ENCODE measurements around the gene CRYL1.

The CRYL1 gene

GRCh38 chr13:20395061-20395916, 130.4 kb downstream of the CRYL1 start:
- no peak for TF ChIP-seq TAF1 (IDR thresholded peaks at IDR 0.05; ENCODE audit: low read depth)
- no peak for TF ChIP-seq RAD21 (IDR thresholded peaks at IDR 0.05; ENCODE audit: low read depth)

GRCh38 chr13:20394506-20394905, 131.2 kb downstream of the CRYL1 start:
- TF ChIP-seq REST (IDR thresholded peaks at IDR 0.05; ENCODE audit: low read depth) (no peak), TCF12 (IDR thresholded peaks at IDR 0.05; ENCODE audit: low read depth) (no peak), NFIC (IDR thresholded peaks at IDR 0.05) (no peak), MAX (IDR thresholded peaks at IDR 0.05) (no peak), CEBPB (IDR thresholded peaks at IDR 0.05) (no peak), TAF1 (IDR thresholded peaks at IDR 0.05; ENCODE audit: low read depth) (no peak), USF1 (IDR thresholded peaks at IDR 0.05) (no peak), ZBTB7A (IDR thresholded peaks at IDR 0.05; ENCODE audit: low read depth) (no peak), CREB1 (IDR thresholded peaks at IDR 0.05; ENCODE audit: low read depth) (no peak), RAD21 (IDR thresholded peaks at IDR 0.05; ENCODE audit: low read depth) (no peak), EGR1 (IDR thresholded peaks at IDR 0.05) (no peak), YY1 (IDR thresholded peaks at IDR 0.05; ENCODE audit: low read depth) (no peak), TEAD4 (IDR thresholded peaks at IDR 0.05) (no peak), EP300 (IDR thresholded peaks at IDR 0.05; ENCODE audit: borderline replicate concordance) (no peak), FOXM1 (IDR thresholded peaks at IDR 0.05; ENCODE audit: borderline replicate concordance, low read depth) (no peak)

GRCh38 chr13:20394169-20394501, 131.5 kb downstream of the CRYL1 start:
- no peak for TF ChIP-seq NFIC (IDR thresholded peaks at IDR 0.05)
- TF ChIP-seq EP300 (IDR thresholded peaks at IDR 0.05; ENCODE audit: borderline replicate concordance) = no peak
- TF ChIP-seq TAF1 (IDR thresholded peaks at IDR 0.05; ENCODE audit: low read depth) = no peak
- no peak for TF ChIP-seq FOXM1 (IDR thresholded peaks at IDR 0.05; ENCODE audit: borderline replicate concordance, low read depth)
- no peak for TF ChIP-seq CEBPB (IDR thresholded peaks at IDR 0.05)
- no peak for TF ChIP-seq ZBTB7A (IDR thresholded peaks at IDR 0.05; ENCODE audit: low read depth)
- no peak for TF ChIP-seq YY1 (IDR thresholded peaks at IDR 0.05; ENCODE audit: low read depth)
- no peak for TF ChIP-seq TCF12 (IDR thresholded peaks at IDR 0.05; ENCODE audit: low read depth)
- no peak for TF ChIP-seq RAD21 (IDR thresholded peaks at IDR 0.05; ENCODE audit: low read depth)
- no peak for TF ChIP-seq MAX (IDR thresholded peaks at IDR 0.05)
- no peak for TF ChIP-seq REST (IDR thresholded peaks at IDR 0.05; ENCODE audit: low read depth)
- no peak for TF ChIP-seq TEAD4 (IDR thresholded peaks at IDR 0.05)
- no peak for TF ChIP-seq USF1 (IDR thresholded peaks at IDR 0.05)
- TF ChIP-seq EGR1 (IDR thresholded peaks at IDR 0.05) = no peak
- no peak for TF ChIP-seq CREB1 (IDR thresholded peaks at IDR 0.05; ENCODE audit: low read depth)

GRCh38 chr13:20393273-20394168, 132.1 kb downstream of the CRYL1 start:
- TF ChIP-seq EP300 (IDR thresholded peaks at IDR 0.05; ENCODE audit: borderline replicate concordance) (no peak), YY1 (IDR thresholded peaks at IDR 0.05; ENCODE audit: low read depth) (no peak), MAX (IDR thresholded peaks at IDR 0.05) (no peak), NFIC (IDR thresholded peaks at IDR 0.05) (no peak), FOXM1 (IDR thresholded peaks at IDR 0.05; ENCODE audit: borderline replicate concordance, low read depth) (no peak), REST (IDR thresholded peaks at IDR 0.05; ENCODE audit: low read depth) (no peak), CEBPB (IDR thresholded peaks at IDR 0.05) (no peak), TAF1 (IDR thresholded peaks at IDR 0.05; ENCODE audit: low read depth) (no peak), TCF12 (IDR thresholded peaks at IDR 0.05; ENCODE audit: low read depth) (no peak), ZBTB7A (IDR thresholded peaks at IDR 0.05; ENCODE audit: low read depth) (no peak), USF1 (IDR thresholded peaks at IDR 0.05) (no peak), EGR1 (IDR thresholded peaks at IDR 0.05) (no peak), CREB1 (IDR thresholded peaks at IDR 0.05; ENCODE audit: low read depth) (no peak), RAD21 (IDR thresholded peaks at IDR 0.05; ENCODE audit: low read depth) (no peak), TEAD4 (IDR thresholded peaks at IDR 0.05) (no peak)
